ENCODE measurements around the gene DENND2C.

DNA sequence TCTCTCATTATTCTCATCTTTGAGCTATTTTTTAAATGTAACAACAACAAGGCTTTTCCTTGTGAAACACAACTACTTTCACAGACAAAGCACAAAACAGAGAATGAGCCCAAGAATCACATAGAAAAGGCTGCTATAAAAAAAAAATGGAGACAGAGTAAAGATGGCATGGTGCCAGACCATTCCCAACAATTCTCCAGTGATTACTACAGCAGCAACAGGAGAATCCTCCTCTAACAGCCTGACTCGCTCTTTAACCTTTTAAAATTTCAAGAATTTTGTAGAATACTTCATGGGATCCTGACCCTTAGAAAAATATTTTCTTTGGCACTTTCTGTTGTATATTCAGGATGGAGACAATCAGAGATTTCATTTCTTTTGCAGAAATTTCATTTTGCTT, 84.6 kb downstream of the DENND2C start:
- TF ChIP-seq CTCF (conservative IDR thresholded peaks at IDR 0.05) (no peak), EZH2 (IDR thresholded peaks at IDR 0.05; ENCODE audit: low read depth) (no peak)

All from PC-9 (cell line).